ENCODE measurements around the gene DRC3. TPM values are rescaled to one million over a fixed set of nuclear protein-coding genes. Genes with fewer than 3 reads are reported as not detected.

DRC3 gene
- total RNA-seq, 6 experiments from 2014 or later: 0.37 to 0.73 (median 0.61) TPM

DNA sequence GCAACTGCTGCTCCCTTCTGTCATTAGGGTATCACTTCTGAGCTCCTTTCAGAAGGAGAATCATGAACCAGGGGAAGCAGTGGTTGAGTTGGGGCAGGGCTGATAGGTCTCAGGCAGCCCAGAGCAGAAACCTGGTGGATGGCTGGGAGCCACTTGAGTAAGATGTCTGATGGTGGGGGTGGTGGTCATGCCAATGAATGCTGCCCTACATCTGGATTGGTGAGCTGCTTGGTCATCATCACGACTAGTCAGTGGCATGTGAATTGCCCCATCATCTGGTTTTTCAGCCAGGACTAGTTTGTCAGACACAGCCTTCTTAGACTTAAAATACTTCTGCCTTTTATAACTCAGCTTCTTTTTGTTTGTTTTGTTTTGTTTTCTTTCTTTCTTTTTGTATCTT, 69.1 kb downstream of the DRC3 start:
- Mint-ChIP-seq H3K4me1 (ENCODE audit: low read depth) (peaks cover 44% of the 10 kb centered on the region), H3K36me3 (ENCODE audit: low read depth) (peaks cover under 1% of the 10 kb centered on the region; the same call in 1 of the 2 replicates), H3K27me3 (ENCODE audit: insufficient read depth) (no peaks in the 10 kb centered on the region; the same call in 1 of the 2 replicates), H3K9me3 (no peaks in the 10 kb centered on the region), H3K27ac (peak overlapping the region; percentile 58), H3K4me3 (peak overlapping the region; percentile 4)
- TF ChIP-seq CTCF (IDR thresholded peaks at IDR 0.05): no peak
- DNase-seq: peak; percentile 80

DNA sequence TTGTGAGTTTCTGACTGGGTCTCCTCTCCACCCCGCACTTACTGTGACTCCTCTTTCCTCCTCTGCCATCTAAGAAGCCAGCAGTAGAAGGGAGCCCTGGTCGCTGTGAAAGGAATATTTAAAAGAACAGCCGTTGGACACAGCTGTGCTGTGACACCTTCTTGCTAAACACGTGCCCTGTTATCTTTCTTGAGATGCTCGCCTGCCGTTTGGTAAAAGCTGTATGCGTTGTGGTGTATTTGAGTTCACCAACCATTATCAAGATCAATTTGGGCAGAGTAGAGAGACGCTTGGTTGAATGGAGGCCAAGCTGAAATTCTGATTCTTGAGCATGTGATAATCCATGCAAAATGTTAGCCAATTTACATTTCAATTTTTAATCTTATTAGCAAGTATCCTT, 70.3 kb downstream of the DRC3 start:
- no peak for DNase-seq
- Mint-ChIP-seq H3K27ac (no peak overlapping the region), H3K27me3 (ENCODE audit: insufficient read depth) (no peaks in the 10 kb centered on the region; the same call in 1 of the 2 replicates), H3K4me3 (no peak overlapping the region), H3K36me3 (ENCODE audit: low read depth) (peaks cover 8% of the 10 kb centered on the region; the same call in 1 of the 2 replicates), H3K4me1 (ENCODE audit: low read depth) (peaks cover 35% of the 10 kb centered on the region), H3K9me3 (no peaks in the 10 kb centered on the region)
- no peak for TF ChIP-seq CTCF (IDR thresholded peaks at IDR 0.05)

- Mint-ChIP-seq H3K36me3 (ENCODE audit: low read depth) (peaks cover 8% of the 10 kb centered on the region; the same call in 1 of the 2 replicates), H3K4me1 (ENCODE audit: low read depth) (peaks cover 31% of the 10 kb centered on the region), H3K4me3 (no peak overlapping the region), H3K27me3 (ENCODE audit: insufficient read depth) (no peaks in the 10 kb centered on the region; the same call in 1 of the 2 replicates), H3K27ac (no peak overlapping the region), H3K9me3 (no peaks in the 10 kb centered on the region)
- TF ChIP-seq CTCF (IDR thresholded peaks at IDR 0.05): peak; percentile 49; the same call in 1 of the 2 replicates
- DNase-seq: peak; percentile 36
Measured at GRCh38 chr17:18043491-18043890, 70.8 kb downstream of the DRC3 start.

GRCh38 chr17:18044609-18045008, 71.9 kb downstream of the DRC3 start:
- Mint-ChIP-seq H3K27me3 (ENCODE audit: insufficient read depth) (no peaks in the 10 kb centered on the region), H3K9me3 (no peaks in the 10 kb centered on the region), H3K4me1 (ENCODE audit: low read depth) (peaks cover 31% of the 10 kb centered on the region), H3K27ac (no peak overlapping the region), H3K4me3 (no peak overlapping the region), H3K36me3 (ENCODE audit: low read depth) (0 out of 2 replicates have a peak, but pooled peaks cover 8% of the 10 kb centered on the region)
- DNase-seq: no peak
- no peak for TF ChIP-seq CTCF (IDR thresholded peaks at IDR 0.05)

GRCh38 chr17:18045691-18046350, 73.2 kb downstream of the DRC3 start:
- DNase-seq: no peak
- no peak for TF ChIP-seq CTCF (IDR thresholded peaks at IDR 0.05)
- no peaks in the 10 kb centered on the region for H3K27me3 Mint-ChIP-seq (ENCODE audit: insufficient read depth)
- 0 out of 2 replicates have a peak, but pooled peaks cover 8% of the 10 kb centered on the region for H3K36me3 Mint-ChIP-seq (ENCODE audit: low read depth)
- H3K27ac Mint-ChIP-seq: no peak overlapping the region
- no peak overlapping the region for H3K4me3 Mint-ChIP-seq
- no peaks in the 10 kb centered on the region for H3K9me3 Mint-ChIP-seq
- peaks cover 22% of the 10 kb centered on the region for H3K4me1 Mint-ChIP-seq (ENCODE audit: low read depth)

Measured in HFFc6 (cell line).